ENCODE data around the gene TTC9. TPM values are rescaled to one million over a fixed set of nuclear protein-coding genes. Genes with fewer than 3 reads are reported as not detected.

The TTC9 gene
- polyA plus RNA-seq, 2 of the 4 experiments (the other 2 are of a cell fraction) = 1.3 to 2.0 TPM

DNA sequence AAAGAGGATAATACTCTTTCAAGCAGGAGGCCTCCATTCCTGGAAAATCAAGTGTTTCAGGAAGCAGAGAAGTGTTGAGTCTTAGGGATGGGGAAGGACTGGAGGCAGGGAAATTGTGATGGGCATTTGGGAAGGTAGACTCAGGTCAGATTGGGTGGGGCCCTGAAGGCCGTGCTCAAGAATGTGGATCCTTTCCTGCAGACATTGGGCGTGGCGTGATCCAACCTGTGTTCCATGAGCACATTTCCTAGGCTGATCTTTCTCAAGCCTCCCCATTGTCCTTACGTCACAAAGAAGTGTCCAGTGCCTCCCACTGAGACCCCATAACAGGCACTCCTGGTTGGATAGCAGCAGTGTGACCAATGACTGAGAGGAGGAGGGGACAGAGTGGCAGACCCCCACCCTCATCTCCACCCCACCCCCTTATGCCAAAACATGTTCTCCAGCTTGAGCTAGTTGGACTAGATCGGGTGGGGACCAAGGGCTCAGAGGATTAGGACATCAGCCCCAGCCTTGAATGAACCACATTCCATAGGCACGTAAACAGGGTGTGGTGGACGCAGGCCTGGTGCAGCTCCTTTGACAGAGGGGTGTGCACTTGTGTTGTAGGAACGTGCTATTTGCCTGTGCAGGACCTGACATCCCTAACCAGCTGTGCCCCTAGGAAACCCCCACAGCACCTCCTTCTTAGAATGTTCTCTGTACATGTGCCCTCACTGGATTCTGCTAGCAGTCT is 76.8 kb downstream of the TTC9 start:
- WGBS (ENCODE audit: missing lambda C conversion rate) = 62% methylated on average over 8 of the region's 8 CpGs
- no peak overlapping the region for H3K4me3 ChIP-seq
- ChIA-PET CTCF (interaction anchor here (0.6 to 1.3 kb wide), 4 partner anchors 10 to 99 kb away, joined by 3 to 4 read pairs (median 3); no protein-coding TSS in a partner anchor), POLR2A (no interaction called here)
- peak overlapping the region; percentile 40; the same call in 1 of the 3 replicates for H3K4me2 ChIP-seq
- H3K9me3 ChIP-seq = no peaks in the 10 kb centered on the region
- peak; percentile 46 for FAIRE-seq
- peaks cover 52% of the 10 kb centered on the region for H3K4me1 ChIP-seq
- H3K27ac ChIP-seq = peak overlapping the region; percentile 23 to 45; a peak in 2 of 6 replicates
- TF ChIP-seq SMC3 (IDR thresholded peaks at IDR 0.05) (no peak), RCOR1 (IDR thresholded peaks at IDR 0.05; ENCODE audit: low read depth, low read length) (no peak), CHD4 (IDR thresholded peaks at IDR 0.05; ENCODE audit: borderline replicate concordance) (no peak), RARB (CRISPR knock-in tag; IDR thresholded peaks at IDR 0.05) (no peak), HOXB13 (CRISPR knock-in tag; IDR thresholded peaks at IDR 0.05; ENCODE audit: low read depth) (no peak), CBX8 (IDR thresholded peaks at IDR 0.05) (no peak), TFCP2L1 (CRISPR knock-in tag; IDR thresholded peaks at IDR 0.05) (no peak), RAD21 (conservative IDR thresholded peaks at IDR 0.05 in 1 of 2, IDR thresholded peaks at IDR 0.05 in 1 of 2) (no peak), FOSL2 (IDR thresholded peaks at IDR 0.05) (no peak), FOSL2 (CRISPR knock-in tag; IDR thresholded peaks at IDR 0.05) (no peak), MAZ (IDR thresholded peaks at IDR 0.05; ENCODE audit: borderline replicate concordance, low read depth, low read length) (no peak), ZC3H11A (IDR thresholded peaks at IDR 0.05) (no peak), NPAS2 (CRISPR knock-in tag; IDR thresholded peaks at IDR 0.05; ENCODE audit: borderline replicate concordance) (no peak), EP300 (IDR thresholded peaks at IDR 0.05) (no peak), ZNF302 (CRISPR knock-in tag; IDR thresholded peaks at IDR 0.05) (no peak), EHMT2 (IDR thresholded peaks at IDR 0.05; ENCODE audit: low read depth) (no peak)
- TF ChIP-seq, protein P1, sequence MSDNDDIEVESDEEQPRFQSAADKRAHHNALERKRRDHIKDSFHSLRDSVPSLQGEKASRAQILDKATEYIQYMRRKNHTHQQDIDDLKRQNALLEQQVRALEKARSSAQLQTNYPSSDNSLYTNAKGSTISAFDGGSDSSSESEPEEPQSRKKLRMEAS (IDR thresholded peaks at IDR 0.05) = no peak
- TF ChIP-seq, protein P2, sequence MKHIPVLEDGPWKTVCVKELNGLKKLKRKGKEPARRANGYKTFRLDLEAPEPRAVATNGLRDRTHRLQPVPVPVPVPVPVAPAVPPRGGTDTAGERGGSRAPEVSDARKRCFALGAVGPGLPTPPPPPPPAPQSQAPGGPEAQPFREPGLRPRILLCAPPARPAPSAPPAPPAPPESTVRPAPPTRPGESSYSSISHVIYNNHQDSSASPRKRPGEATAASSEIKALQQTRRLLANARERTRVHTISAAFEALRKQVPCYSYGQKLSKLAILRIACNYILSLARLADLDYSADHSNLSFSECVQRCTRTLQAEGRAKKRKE (CRISPR knock-in tag; IDR thresholded peaks at IDR 0.05; ENCODE audit: low read depth) = no peak
- TF ChIP-seq, protein P3, sequence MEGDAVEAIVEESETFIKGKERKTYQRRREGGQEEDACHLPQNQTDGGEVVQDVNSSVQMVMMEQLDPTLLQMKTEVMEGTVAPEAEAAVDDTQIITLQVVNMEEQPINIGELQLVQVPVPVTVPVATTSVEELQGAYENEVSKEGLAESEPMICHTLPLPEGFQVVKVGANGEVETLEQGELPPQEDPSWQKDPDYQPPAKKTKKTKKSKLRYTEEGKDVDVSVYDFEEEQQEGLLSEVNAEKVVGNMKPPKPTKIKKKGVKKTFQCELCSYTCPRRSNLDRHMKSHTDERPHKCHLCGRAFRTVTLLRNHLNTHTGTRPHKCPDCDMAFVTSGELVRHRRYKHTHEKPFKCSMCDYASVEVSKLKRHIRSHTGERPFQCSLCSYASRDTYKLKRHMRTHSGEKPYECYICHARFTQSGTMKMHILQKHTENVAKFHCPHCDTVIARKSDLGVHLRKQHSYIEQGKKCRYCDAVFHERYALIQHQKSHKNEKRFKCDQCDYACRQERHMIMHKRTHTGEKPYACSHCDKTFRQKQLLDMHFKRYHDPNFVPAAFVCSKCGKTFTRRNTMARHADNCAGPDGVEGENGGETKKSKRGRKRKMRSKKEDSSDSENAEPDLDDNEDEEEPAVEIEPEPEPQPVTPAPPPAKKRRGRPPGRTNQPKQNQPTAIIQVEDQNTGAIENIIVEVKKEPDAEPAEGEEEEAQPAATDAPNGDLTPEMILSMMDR (IDR thresholded peaks at IDR 0.05) = no peak
- DNase-seq (ENCODE audit: low read depth in 1 of 2, low spot score in 1 of 2) = peak in 1 of 2 experiments; percentile 67
- peak in 1 of 2 experiments; percentile 24; a peak in 2 of 6 replicates for ATAC-seq

DNA sequence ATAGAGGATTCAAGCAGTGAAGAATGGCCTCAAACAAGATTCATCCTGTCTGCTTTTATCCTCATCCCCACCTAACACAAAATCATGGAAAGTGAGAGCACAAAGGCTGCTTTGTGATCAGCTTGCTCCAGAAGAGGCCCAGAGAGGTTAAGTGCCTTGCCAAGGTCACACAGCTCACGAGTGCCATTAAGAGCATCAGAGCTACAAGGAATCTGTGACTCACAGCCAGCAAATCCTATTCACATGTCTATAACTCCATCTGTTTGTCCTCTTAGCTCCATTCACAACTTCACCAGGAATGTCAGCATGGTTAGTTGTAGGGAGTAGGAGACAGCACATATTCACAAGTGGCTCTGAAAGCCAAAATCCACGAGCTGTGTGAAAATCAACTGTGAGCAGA is 79.8 kb downstream of the TTC9 start:
- FAIRE-seq (no peak), ATAC-seq (no peak), DNase-seq (ENCODE audit: low read depth in 1 of 2, low spot score in 1 of 2) (no peak)
- Histone ChIP-seq H3K4me1 (peaks cover 41% of the 10 kb centered on the region), H3K4me2 (no peak overlapping the region), H3K4me3 (no peak overlapping the region), H3K9me3 (no peaks in the 10 kb centered on the region), H3K27ac (no peak overlapping the region)
- POLR2A ChIA-PET = no interaction called here
- WGBS (ENCODE audit: missing lambda C conversion rate) = 65% methylated on average over 2 of the region's 2 CpGs
- CTCF ChIA-PET = interaction anchor here (2.4 kb wide), 1 partner anchor 96 kb away, joined by 12 read pairs; no protein-coding TSS in a partner anchor
- TF ChIP-seq, protein P4, sequence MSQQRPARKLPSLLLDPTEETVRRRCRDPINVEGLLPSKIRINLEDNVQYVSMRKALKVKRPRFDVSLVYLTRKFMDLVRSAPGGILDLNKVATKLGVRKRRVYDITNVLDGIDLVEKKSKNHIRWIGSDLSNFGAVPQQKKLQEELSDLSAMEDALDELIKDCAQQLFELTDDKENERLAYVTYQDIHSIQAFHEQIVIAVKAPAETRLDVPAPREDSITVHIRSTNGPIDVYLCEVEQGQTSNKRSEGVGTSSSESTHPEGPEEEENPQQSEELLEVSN (IDR thresholded peaks at IDR 0.05; ENCODE audit: borderline replicate concordance, low read depth) = no peak
- peak; percentile 79 for TF ChIP-seq ZFP36 (IDR thresholded peaks at IDR 0.05; ENCODE audit: borderline replicate concordance, partially characterized antibody)
- TF ChIP-seq, protein P5, sequence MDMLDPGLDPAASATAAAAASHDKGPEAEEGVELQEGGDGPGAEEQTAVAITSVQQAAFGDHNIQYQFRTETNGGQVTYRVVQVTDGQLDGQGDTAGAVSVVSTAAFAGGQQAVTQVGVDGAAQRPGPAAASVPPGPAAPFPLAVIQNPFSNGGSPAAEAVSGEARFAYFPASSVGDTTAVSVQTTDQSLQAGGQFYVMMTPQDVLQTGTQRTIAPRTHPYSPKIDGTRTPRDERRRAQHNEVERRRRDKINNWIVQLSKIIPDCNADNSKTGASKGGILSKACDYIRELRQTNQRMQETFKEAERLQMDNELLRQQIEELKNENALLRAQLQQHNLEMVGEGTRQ (IDR thresholded peaks at IDR 0.05) = no peak
- TF ChIP-seq, protein P6, sequence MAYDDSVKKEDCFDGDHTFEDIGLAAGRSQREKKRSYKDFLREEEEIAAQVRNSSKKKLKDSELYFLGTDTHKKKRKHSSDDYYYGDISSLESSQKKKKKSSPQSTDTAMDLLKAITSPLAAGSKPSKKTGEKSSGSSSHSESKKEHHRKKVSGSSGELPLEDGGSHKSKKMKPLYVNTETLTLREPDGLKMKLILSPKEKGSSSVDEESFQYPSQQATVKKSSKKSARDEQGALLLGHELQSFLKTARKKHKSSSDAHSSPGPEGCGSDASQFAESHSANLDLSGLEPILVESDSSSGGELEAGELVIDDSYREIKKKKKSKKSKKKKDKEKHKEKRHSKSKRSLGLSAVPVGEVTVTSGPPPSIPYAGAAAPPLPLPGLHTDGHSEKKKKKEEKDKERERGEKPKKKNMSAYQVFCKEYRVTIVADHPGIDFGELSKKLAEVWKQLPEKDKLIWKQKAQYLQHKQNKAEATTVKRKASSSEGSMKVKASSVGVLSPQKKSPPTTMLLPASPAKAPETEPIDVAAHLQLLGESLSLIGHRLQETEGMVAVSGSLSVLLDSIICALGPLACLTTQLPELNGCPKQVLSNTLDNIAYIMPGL (CRISPR knock-in tag; IDR thresholded peaks at IDR 0.05; ENCODE audit: borderline replicate concordance) = no peak
- TF ChIP-seq FOSB (CRISPR knock-in tag; IDR thresholded peaks at IDR 0.05) = no peak
- TF ChIP-seq, protein P7, sequence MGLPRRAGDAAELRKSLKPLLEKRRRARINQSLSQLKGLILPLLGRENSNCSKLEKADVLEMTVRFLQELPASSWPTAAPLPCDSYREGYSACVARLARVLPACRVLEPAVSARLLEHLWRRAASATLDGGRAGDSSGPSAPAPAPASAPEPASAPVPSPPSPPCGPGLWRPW (IDR thresholded peaks at IDR 0.05) = no peak
- no peak for TF ChIP-seq SMC3 (IDR thresholded peaks at IDR 0.05)
- no peak for TF ChIP-seq EP300 (IDR thresholded peaks at IDR 0.05)
